MV-4-11 (cell line): ENCODE measurements around the gene RAB40C.

Experiments
- DNase-seq: peaks from one replicate; lab custom pipeline; 2025; lab: John Stamatoyannopoulos, UW

RAB40C gene

GRCh38 chr16:668519-669171 is 78.8 kb downstream of the RAB40C start:
- DNase-seq = no peak

DNA sequence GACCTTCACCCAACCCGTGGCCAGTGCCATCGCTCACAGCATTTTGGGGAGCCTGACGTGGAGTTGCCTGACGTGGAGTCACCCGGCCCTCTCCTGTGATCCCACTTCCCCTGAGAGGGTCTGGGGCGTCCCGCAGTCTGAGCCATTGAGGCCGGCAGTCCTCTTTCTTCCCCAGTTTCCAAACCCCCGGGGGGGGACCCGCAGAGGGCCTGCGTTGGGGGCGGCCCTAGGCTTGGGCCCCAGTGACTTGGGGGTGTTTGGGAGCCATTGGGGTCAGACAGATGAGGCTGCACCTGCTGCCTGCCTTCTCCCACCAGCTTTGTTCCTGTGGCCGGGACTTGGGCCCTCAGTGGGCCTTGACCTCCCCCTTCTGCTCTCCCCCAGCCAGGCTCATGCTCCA is 79.8 kb downstream of the RAB40C start:
- no peak for DNase-seq

DNA sequence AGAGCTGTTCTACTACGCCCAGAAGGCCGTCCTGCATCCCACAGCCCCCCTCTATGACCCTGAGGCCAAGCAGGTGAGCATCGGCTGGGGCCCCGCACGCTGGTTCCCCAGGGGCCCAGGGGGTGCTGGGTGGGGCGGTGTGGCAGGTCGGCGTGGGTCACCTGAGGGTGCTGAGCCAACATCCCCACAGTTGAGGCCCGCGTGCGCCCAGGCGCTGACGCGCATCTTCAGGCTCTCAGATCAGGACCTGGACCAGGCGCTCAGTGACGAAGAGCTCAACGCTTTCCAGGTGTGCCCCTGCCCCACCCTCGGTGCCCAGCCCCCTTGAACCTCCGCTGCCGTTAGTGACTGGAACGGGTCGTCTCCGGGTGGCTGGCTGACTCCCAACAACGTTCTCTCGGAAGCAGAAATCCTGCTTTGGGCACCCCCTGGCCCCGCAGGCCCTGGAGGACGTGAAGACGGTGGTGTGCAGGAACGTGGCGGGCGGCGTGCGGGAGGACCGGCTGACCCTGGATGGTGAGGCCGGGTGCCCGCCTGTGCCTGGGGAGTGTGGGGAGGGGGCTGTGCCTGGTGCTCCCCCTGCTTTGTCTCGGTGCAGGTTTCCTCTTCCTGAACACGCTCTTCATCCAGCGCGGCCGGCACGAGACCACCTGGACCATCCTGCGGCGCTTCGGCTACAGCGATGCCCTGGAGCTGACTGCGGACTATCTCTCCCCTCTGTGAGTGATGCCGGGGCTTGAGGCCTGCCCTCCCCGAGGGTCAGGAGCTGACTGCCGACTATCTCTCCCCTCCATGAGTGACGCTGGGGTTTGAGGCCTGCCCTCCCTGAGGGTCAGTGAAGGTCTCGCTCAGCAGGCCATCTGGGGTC is 80.9 kb downstream of the RAB40C start:
- no peak for DNase-seq

DNA sequence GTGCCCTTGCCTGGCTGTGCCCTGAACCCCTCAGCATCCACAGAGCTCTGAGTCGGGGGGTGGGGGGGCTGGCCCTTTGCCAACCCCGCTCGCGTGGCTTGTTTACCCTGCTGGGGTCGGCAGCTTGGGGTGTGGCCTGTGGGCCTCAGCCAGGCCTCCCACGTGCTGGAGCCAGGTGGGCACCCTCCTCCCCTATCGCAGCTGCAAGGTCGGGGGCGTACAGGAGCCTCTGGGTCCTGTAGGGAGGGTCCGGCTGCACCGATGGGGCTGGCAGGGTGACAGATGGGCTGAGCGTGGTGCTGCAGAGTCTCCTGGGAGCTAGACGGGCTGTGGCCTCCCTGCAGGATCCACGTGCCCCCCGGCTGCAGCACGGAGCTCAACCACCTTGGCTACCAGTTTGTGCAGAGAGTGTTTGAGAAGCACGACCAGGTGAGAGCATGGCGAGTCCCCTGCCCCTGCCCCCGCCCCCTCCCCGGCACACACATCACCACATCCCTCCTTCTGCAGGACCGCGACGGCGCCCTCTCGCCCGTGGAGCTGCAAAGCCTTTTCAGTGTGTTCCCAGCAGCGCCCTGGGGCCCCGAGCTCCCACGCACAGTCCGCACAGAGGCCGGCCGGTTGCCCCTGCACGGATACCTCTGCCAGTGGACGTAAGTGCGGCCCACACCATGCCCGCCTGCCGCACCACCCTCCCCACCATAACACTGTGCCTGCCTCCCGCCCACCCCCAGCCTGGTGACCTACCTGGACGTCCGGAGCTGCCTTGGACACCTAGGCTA is 81.7 kb downstream of the RAB40C start:
- no peak for DNase-seq

GRCh38 chr16:672371-672770 is 82.5 kb downstream of the RAB40C start:
- no peak for DNase-seq

- no peak for DNase-seq
Observed at GRCh38 chr16:672851-673250, 83.0 kb downstream of the RAB40C start.

DNA sequence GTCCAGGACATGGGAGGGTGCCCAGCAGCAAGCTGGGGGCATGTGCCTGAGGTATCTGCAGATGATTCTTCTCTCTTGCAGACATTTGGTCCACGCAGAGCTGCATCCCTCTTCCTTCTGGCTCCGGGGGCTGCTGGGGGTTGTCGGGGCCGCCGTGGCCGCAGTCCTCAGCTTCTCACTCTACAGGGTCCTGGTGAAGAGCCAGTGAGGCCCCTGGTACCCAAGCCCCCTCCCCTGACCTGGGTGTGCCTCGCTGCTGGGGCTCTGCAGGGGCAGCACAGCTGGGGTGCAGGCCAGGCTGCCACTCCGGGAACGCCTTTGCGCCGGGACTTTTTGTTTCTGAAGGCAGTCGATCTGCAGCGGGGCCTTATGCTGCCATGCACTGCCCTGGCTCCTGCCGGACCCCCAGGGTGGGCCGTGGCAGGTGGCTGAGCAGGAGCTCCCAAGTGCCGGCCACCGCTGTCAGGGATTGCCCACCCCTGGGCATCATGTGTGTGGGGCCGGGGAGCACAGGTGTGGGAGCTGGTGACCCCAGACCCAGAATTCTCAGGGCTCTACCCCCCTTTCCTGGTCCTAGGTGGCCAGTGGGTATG is 83.6 kb downstream of the RAB40C start:
- no peak for DNase-seq

DNA sequence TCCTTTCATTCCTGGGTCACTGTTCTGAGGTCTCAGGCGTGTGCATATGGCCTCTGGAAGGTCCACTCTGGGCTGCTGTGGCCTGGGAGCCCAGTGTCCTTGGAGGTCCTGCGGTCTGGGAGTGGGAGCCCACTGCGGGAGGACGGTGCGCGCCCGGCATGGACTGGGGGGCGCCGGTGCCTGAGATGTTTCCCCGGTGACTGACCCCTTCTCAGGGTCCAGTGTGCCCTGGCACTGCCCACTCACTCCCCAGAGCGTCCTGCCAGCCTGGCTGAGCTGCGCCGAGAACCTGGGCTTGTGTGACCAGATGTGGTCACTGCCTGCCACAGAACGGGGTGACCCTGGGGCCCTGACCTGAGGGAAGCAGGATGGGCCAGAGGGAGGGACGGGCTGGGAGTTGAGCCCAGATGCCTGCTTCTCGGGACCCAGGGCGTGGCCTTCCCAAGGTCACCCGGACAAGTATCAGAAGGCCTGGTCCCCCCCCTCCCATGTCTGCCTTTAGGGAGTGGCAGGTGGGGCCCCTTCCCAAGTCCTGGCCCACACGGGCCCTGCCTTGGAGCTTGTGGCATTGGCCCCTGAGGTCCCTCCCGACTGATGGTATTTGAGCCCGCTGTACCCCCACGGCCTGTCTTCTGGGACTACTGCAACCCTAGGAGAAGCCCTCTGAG is 84.5 kb downstream of the RAB40C start:
- no peak for DNase-seq

- peak; percentile 68 for DNase-seq
Observed at GRCh38 chr16:674968-675883, 85.4 kb downstream of the RAB40C start, which contains the start of gene RHBDL1. Gene RHBDL1, plus strand, starts transcription at chr16:675671. Its CDS starts 120 bp downstream, at chr16:675791.

GRCh38 chr16:675884-676564 is 86.2 kb downstream of the RAB40C start:
- no peak for DNase-seq

- DNase-seq = no peak
Observed at GRCh38 chr16:676565-676902, 86.7 kb downstream of the RAB40C start.

- no peak for DNase-seq
Observed at GRCh38 chr16:676913-677312, 87.0 kb downstream of the RAB40C start.

DNA sequence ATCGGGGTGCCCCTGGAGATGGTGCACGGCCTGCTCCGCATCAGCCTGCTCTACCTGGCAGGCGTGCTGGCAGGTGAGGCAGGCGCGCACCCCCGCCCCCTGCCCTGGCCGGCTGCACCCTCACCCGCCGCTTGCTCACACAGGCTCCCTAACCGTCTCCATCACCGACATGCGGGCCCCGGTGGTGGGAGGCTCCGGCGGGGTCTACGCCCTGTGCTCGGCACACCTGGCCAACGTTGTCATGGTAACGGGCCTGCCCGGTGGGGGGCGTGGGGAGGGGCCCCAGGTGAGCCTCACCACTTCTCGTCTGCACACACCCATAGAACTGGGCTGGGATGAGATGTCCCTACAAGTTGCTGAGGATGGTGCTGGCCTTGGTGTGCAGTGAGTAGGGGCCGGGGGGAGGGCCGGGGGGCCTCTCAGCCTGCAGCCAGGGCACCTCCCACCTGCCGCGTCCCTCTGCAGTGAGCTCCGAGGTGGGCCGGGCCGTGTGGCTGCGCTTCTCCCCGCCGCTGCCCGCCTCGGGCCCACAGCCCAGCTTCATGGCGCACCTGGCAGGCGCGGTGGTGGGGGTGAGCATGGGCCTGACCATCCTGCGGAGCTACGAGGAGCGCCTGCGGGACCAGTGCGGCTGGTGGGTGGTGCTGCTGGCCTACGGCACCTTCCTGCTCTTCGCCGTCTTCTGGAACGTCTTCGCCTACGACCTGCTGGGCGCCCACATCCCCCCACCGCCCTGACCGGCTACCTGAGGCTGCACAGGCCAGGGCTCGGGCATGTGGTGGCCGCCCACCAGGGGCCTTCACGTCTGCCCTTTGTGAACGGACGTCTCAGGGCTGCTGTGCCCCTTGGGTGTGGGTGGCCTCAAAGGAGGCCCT is 87.7 kb downstream of the RAB40C start:
- DNase-seq = no peak

- no peak for DNase-seq
Observed at GRCh38 chr16:678209-678857, 88.5 kb downstream of the RAB40C start.
